Left kidney (tissue), 1 donor: ENCODE data around the gene HOXB7. TPM values are rescaled to one million over a fixed set of nuclear protein-coding genes. Genes with fewer than 3 reads are reported as not detected.

ENCODE experiments used
- polyA plus RNA-seq: library from polyadenylated mRNA; unstranded; fragments of 120-200 nt; gene quantifications from one replicate; pipeline ENCODE4 v1.2.1, GENCODE V29; 2013; ENCODE audit not compliant: insufficient read length

The HOXB7 gene
- polyA plus RNA-seq, 1 donor = 39.8 TPM

Other genes starting within 250 kb of the HOXB7 start
- 12.7 TPM for gene SKAP1, start 180.8 kb downstream of the HOXB7 start, polyA plus RNA-seq
- 0.38 TPM for gene HOXB1, start 80.0 kb downstream of the HOXB7 start, polyA plus RNA-seq
- 45.4 TPM for gene HOXB2, start 65.9 kb downstream of the HOXB7 start, polyA plus RNA-seq
- 16.8 TPM for gene HOXB4, start 32.7 kb downstream of the HOXB7 start, polyA plus RNA-seq
- 224 TPM for gene HOXB3, start 20.8 kb downstream of the HOXB7 start, polyA plus RNA-seq
- gene HOXB5, start 17.2 kb downstream of the HOXB7 start, polyA plus RNA-seq = 38.2 TPM
- 98.2 TPM for gene HOXB6, start 6.0 kb downstream of the HOXB7 start, polyA plus RNA-seq
- 44.8 TPM for gene HOXB8, start 4.3 kb upstream of the HOXB7 start, polyA plus RNA-seq
- 65.6 TPM for gene HOXB9, start 15.3 kb upstream of the HOXB7 start, polyA plus RNA-seq
- not detected for gene PRAC1, start 111.5 kb upstream of the HOXB7 start, polyA plus RNA-seq
- gene PRAC2, start 112.2 kb upstream of the HOXB7 start, polyA plus RNA-seq = not detected
- not detected for gene HOXB13, start 117.7 kb upstream of the HOXB7 start, polyA plus RNA-seq
- 0.35 TPM for gene TTLL6, start 206.2 kb upstream of the HOXB7 start, polyA plus RNA-seq
- gene CALCOCO2, start 220.0 kb upstream of the HOXB7 start, polyA plus RNA-seq = 94.4 TPM